Measurements from ENCODE around the gene ACAP2.
"Not testable (repeated sequence)": the region's sequence is repeated elsewhere in the genome, so short reads cannot be mapped to it uniquely, and the experiment has no call there.

The ACAP2 gene

GRCh38 chr3:195442573-195443390 lies at the start of gene ACAP2:
Gene ACAP2 (minus strand): TSS chr3:195443020. CDS start chr3:195442847, 173 bp downstream.
- Histone ChIP-seq H3K36me3 (replicated peaks) (no peaks in the 10 kb centered on the region), H3K27ac (peak within 1 kb of the TSS; percentile 71), H3K27me3 (replicated peaks) (no peaks in the 10 kb centered on the region), H3K4me3 (ENCODE audit: low read depth, low read length) (peak within 1 kb of the TSS; percentile 90)
- TF ChIP-seq, protein P1, sequence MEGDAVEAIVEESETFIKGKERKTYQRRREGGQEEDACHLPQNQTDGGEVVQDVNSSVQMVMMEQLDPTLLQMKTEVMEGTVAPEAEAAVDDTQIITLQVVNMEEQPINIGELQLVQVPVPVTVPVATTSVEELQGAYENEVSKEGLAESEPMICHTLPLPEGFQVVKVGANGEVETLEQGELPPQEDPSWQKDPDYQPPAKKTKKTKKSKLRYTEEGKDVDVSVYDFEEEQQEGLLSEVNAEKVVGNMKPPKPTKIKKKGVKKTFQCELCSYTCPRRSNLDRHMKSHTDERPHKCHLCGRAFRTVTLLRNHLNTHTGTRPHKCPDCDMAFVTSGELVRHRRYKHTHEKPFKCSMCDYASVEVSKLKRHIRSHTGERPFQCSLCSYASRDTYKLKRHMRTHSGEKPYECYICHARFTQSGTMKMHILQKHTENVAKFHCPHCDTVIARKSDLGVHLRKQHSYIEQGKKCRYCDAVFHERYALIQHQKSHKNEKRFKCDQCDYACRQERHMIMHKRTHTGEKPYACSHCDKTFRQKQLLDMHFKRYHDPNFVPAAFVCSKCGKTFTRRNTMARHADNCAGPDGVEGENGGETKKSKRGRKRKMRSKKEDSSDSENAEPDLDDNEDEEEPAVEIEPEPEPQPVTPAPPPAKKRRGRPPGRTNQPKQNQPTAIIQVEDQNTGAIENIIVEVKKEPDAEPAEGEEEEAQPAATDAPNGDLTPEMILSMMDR (IDR thresholded peaks at IDR 0.05; ENCODE audit: low read depth, low read length, missing control alignments), result no peak
- in situ Hi-C loops (cut with HindIII; ENCODE audit: low pct_ligation_motif_present, low sequenced_read_pairs), result no loop called here
- peak; percentile 99 for DNase-seq

- Histone ChIP-seq H3K27me3 (replicated peaks) (peaks cover 2% of the 10 kb centered on the region), H3K36me3 (replicated peaks) (no peaks in the 10 kb centered on the region), H3K27ac (no peak overlapping the region), H3K4me3 (ENCODE audit: low read depth, low read length) (no peak overlapping the region)
- no peak for DNase-seq
- in situ Hi-C loops (cut with HindIII; ENCODE audit: low pct_ligation_motif_present, low sequenced_read_pairs), result no loop called here
- TF ChIP-seq, protein P1 (IDR thresholded peaks at IDR 0.05; ENCODE audit: low read depth, low read length, missing control alignments), result no peak
These were observed 32.8 kb upstream of the ACAP2 start for GRCh38 chr3:195475614-195476013.

GRCh38 chr3:195475116-195475515 lies 32.3 kb upstream of the ACAP2 start:
- DNase-seq; H3K27me3 ChIP-seq (replicated peaks); H3K4me3 ChIP-seq (ENCODE audit: low read depth, low read length); H3K27ac ChIP-seq; H3K36me3 ChIP-seq (replicated peaks); in situ Hi-C loops (cut with HindIII; ENCODE audit: low pct_ligation_motif_present, low sequenced_read_pairs): not testable (repeated sequence)

GRCh38 chr3:195468841-195469240 lies 26.0 kb upstream of the ACAP2 start:
- H3K27me3 ChIP-seq (replicated peaks), result no peaks in the 10 kb centered on the region
- no peak overlapping the region for H3K4me3 ChIP-seq (ENCODE audit: low read depth, low read length)
- no peaks in the 10 kb centered on the region for H3K36me3 ChIP-seq (replicated peaks)
- H3K27ac ChIP-seq, result no peak overlapping the region
- no peak for DNase-seq
- in situ Hi-C loops (cut with HindIII; ENCODE audit: low pct_ligation_motif_present, low sequenced_read_pairs), result no loop called here
- TF ChIP-seq, protein P1 (IDR thresholded peaks at IDR 0.05; ENCODE audit: low read depth, low read length, missing control alignments), result no peak

DNA sequence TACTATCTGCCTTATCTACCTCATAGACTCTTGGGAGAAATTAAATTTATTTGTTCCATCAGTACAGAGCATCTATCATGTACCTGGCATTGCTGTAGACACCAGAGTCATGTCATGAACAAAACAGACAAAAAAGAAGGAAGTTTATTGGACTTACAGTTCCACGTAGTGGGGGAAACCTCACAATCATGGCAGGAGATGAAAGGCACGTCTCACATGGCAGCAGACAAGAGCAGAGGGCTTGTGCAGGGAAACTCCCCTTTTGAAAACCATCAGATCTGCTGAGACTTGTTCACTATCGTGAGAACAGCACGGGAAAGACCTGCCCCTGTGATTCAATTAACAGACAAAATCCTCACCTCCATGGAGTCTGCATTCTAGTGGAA lies 25.6 kb upstream of the ACAP2 start:
- H3K36me3 ChIP-seq (replicated peaks), result no peaks in the 10 kb centered on the region
- DNase-seq, result no peak
- in situ Hi-C loops (cut with HindIII; ENCODE audit: low pct_ligation_motif_present, low sequenced_read_pairs), result no loop called here
- H3K27me3 ChIP-seq (replicated peaks), result no peaks in the 10 kb centered on the region
- H3K4me3 ChIP-seq (ENCODE audit: low read depth, low read length), result no peak overlapping the region
- no peak overlapping the region for H3K27ac ChIP-seq
- TF ChIP-seq, protein P1 (IDR thresholded peaks at IDR 0.05; ENCODE audit: low read depth, low read length, missing control alignments), result no peak

DNA sequence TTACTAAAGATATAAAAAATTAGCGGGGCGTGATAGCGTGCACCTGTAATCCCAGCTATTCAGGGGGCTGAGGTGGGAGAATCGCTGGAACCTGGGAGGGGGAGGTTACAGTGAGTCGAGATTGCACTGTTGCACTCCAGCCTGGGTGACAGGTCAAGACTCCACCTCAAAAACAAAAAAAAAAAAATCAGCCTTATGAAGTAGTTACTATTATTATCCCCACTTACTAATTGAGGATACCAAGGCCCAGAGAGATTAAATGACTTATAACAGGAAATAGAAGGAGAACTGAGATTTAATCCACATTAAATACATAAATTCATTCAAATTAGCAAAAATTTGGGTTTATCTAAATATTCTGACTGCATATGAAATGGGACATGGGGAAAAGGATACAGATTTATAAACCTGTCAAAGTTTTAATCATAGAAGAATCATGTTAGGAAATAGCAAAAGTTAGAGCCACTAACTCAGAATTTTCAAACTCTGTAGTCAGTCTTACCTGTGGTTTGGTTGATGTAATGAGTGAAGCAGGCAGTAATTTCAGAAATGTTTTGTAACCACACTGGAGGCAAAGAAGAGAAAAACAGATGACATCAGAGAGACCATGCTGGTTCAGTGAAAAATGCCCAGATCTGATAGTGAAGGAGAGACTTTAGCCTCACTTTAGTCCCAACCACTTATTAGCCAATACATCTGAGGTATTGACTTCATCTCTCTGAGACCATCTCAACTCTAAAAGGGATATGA lies 25.0 kb upstream of the ACAP2 start:
- peak; percentile 50 for DNase-seq
- Histone ChIP-seq H3K4me3 (ENCODE audit: low read depth, low read length) (no peak overlapping the region), H3K36me3 (replicated peaks) (no peaks in the 10 kb centered on the region), H3K27me3 (replicated peaks) (no peaks in the 10 kb centered on the region), H3K27ac (no peak overlapping the region)
- in situ Hi-C loops (cut with HindIII; ENCODE audit: low pct_ligation_motif_present, low sequenced_read_pairs), result no loop called here
- TF ChIP-seq, protein P1 (IDR thresholded peaks at IDR 0.05; ENCODE audit: low read depth, low read length, missing control alignments), result no peak
